Measurements from ENCODE around the gene CCDC33.

GRCh38 chr15:74294010-74294409 is 57.9 kb downstream of the CCDC33 start:
- TF ChIP-seq CTCF (IDR thresholded peaks at IDR 0.05; ENCODE audit: poor library complexity) (no peak), EZH2 (IDR thresholded peaks at IDR 0.05; ENCODE audit: borderline replicate concordance) (no peak), EZH2phosphoT487 (IDR thresholded peaks at IDR 0.05; ENCODE audit: low read depth, severe bottlenecking, unreplicated experiment) (no peak)
